NCI-H1417 treated with DMSO at 0.1 percent for 48 hours (cell line): ENCODE measurements around the gene SSU72.

Experiments used
- DNase-seq: peaks from one replicate; lab custom pipeline; 2025; lab: John Stamatoyannopoulos, UW

Gene SSU72

GRCh38 chr1:1610796-1611195, 36.1 kb upstream of the SSU72 start:
- DNase-seq = no peak

DNA sequence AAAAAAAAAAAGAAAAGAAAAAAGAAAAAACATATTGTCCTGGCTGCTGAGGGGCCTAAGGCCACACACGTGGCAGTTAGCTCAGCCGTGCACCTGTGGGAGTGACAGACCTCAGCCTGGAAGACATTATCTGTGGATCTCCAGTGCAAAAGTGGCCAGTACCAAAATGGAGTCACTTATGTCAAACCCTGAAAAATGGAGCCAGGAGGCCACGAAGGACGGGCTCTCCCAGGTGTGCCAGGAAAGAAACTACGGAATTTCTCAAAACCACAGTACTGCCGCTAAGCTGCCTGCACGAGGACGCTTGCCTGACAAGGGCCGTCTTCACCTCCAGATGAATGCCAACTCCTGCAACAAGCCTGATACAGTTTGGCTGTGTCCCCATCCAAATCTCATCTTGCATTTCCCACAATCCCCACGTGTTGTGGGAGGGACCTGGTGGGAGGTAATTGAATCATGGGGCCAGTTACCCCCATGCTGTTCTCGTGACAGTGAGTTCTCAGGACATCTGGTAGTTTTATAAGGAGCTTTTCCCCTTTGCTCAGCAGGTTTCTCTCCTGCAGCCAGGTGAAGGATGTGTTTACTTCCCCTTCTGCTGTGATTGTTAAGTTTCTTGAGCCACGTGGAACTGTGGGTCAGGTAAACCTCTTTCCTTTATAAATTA, 35.3 kb upstream of the SSU72 start:
- no peak for DNase-seq

GRCh38 chr1:1606232-1606631, 31.6 kb upstream of the SSU72 start:
- DNase-seq = no peak

- no peak for DNase-seq
These were observed 31.1 kb upstream of the SSU72 start for GRCh38 chr1:1605724-1606123.

DNA sequence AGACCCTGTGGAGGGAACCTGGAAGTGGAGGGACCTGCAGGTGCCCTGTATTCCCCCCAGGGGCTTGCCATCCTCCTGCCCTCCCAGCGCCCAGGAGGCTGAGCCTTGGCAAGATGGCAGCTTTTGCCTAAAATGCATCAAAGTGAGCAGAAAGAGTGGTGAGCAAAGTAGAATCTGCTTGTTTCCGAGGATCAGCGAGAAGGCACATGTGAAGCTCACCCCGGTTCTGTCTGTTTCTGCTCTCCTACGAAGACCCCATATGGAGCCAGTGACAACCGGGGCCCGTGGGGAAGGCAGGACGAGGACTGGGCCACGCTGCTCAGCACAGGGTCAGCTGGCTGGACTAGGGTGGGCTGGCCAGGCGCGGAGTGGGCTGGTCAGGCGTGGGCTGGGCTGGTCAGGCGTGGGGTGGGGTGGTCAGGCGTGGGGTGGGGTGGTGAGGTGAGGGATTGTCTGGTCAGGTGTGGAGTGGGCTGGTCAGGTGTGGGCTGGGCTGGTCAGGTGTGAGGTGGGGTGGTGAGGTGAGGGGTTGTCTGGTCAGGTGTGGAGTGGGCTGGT, 30.4 kb upstream of the SSU72 start:
- DNase-seq = no peak

DNA sequence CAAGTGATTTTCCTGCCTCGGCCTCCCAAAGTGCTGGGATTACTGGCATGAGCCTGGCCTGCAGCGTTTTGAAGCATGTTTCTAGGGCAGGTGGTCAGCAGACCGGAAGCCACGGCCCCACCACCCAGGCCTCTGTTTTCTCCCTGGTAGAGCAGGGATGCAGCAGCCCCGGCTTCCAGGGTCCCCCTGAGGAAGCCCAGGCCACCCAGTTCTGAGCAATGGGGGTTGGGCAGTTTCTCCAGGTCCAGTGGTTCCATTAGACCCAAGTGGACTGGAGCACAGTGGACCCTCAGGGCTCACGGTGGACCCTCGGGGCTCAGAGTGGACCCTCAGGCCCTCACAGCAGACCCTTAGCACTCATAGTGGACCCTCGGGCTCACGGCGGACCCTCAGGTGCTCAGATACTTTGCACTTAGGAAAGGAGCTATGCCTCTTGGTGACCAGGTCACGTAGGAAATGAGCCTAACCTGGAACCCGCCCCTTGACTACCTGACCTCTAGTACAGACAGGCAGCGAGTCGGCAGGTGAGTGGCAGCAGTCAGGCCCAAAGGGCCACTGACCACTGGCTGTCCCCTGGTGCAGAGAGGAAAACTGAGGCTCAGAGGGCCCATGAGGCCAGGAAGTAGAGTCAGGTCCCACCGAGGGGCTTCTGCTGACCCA, 29.8 kb upstream of the SSU72 start:
- no peak for DNase-seq

DNA sequence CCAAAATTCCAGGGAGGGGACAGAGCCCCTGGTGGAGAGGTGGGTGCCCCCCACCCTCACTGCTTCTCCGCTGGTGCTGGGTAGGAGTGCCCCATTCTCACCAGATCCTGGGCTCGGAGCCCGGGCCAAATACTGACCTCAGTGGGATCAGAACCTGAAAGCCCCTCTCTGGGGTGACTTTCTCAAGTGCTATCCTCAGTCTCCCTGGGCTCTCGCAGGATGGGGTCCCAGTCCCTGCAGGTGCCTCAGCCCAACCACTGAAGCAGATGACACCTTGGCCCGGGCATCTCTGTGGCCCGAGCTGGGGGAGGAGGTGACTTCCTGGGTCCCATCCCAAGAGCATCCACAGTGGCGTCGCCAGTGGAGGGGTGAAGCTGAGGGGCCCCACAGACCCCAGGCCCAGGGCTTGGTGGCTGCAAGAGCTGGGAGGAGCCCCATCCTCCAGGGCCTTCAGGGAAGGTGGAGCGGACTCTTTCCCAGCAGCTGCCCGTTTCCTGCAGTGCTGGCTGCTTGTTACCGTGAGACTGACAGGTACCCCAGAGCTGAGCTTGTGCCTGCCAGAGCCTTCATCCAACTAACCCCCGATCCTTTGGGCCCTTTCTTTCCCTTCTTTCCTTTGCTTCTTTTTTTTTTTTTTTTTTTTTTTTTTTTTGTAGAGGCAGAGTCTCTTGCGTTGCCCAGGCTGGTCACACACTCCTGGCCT, 29.2 kb upstream of the SSU72 start:
- no peak for DNase-seq

GRCh38 chr1:1602968-1603506, 28.4 kb upstream of the SSU72 start:
- DNase-seq = no peak

GRCh38 chr1:1602304-1602967, 27.8 kb upstream of the SSU72 start:
- DNase-seq = no peak

DNA sequence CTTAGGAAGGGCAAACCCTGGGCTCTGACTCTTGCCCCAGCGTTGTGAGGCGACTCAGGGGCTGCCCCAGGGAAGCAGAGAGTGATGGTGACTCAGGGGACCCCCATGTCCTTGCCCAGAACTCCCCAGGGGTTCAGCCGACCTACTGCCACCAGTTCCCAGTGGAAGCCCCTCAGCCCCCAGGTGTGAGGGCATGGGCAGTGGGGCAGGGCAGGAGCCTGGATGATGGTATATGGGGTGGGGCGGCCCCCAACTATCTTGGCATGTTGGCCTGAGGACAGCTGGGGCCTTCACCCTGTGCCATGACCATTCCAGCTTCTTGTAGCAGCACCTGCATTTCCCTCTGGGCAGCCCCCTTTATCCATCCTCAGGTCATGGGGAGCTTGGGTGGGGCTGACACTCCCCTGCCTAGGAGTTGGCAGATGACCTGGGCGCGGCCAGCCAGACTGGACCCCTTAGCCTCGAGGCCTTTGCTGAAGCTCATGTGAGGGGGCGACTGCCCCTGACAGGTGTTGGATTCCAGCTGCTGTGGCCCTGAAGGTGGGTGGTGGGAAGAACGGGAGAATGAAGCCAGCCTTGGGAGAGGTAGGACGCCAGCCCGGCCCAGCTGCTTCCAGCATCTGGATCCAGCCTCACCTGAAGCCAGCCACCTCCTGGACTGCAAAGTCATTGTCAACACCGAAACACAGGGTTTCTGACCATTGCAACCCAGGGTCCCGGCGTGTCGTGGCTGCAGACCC, 27.1 kb upstream of the SSU72 start:
- no peak for DNase-seq

- DNase-seq = no peak
These were observed 26.3 kb upstream of the SSU72 start for GRCh38 chr1:1600861-1601563.

- no peak for DNase-seq
These were observed 25.5 kb upstream of the SSU72 start, which contains the start of gene FNDC10 for GRCh38 chr1:1599935-1600860. Gene FNDC10, minus strand, starts transcription at chr1:1600135. Its CDS starts 120 bp downstream, at chr1:1600015.

DNA sequence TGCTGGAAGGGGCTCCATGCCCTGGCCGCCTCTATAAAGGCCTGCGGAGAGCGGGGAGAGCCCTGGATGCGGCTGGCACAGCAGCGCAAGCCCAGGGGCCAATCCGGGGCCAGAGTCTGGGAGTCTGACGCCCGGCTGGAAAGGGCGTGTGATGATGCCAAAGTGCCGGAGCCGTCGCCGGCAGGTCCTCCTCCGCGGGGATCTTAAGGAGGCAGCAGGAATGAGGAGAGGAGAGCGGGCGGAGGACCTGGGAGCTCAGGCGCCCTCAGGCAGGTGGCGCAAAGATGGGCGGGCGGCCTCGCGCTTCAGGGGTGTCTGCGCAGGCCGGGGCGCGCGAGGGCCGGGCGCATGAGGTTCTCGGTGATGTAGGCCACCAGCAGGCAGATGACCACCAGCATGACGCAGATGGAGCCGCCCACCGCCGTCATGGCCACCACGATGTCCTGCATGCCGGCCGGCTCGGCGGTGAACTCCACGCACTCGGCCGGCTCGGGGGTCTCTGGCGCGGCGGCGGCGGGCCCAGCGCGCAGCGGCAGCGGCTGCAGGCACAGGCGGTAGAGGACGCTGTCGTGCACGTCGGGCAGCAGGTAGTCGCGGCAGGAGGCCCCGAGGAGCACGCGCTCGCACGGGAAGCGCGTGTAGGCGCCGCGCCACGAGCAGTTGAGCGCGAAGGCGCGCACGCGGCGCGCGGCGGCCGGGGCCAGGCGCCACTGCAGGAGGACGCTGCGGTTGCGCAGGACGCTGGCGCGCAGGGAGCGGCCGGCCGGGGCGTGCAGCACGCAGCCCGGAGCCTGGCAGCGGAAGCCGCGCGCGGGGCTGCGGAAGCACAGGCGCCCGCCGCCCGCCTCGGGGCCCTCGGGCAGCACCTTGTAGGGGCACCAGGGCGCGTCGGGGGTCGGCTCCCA, 24.6 kb upstream of the SSU72 start:
- no peak for DNase-seq

GRCh38 chr1:1598720-1599029, 24.0 kb upstream of the SSU72 start:
- no peak for DNase-seq

DNA sequence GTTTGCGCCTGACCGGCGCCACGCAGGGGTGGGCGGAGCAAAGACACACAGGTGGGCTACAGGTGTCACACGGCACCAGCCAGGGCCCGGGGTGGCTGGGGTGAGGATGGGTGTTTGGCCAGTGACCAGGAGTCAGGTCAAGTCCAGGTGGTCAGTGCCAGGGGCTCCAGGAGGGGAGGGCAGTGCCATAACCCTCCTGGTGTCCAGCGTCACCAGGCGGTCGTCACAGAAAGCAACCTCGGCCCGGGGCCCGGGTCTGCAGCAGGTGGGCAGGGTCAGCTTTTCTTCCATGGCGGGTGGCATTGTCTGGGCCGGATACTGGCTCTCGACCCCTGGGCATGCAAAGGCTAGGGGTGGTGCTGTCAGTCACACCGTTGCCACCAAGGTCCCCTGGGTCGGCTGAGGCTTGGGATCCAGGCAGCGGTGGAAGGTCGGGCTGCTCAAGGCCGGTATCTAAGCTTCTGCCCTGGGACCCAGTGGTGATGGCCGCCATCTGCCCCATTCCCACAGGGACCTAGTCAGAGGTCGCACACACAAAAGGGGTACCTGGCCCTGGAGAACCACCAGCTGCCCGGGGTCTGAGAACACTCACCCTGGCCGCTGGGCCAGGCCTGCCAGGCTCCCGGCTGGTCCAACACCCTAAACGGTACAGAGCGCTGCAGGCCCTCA, 23.5 kb upstream of the SSU72 start:
- DNase-seq = no peak

GRCh38 chr1:1597275-1597930, 22.7 kb upstream of the SSU72 start:
- DNase-seq = no peak

- no peak for DNase-seq
These were observed 22.0 kb upstream of the SSU72 start for GRCh38 chr1:1596493-1597274.
